Right renal cortex interstitium (tissue), 3 donors: ENCODE data around the gene RPS19. TPM values are rescaled to one million over a fixed set of nuclear protein-coding genes. Genes with fewer than 3 reads are reported as not detected.

Source experiments
- DNase-seq, 3 donors: peaks; one replicate each; pipeline ENCODE4 v3.0.0-alpha.2; 2013; ENCODE audit warnings: low read depth in 3 of 3, low spot score in 2 of 3
- polyA plus RNA-seq, 3 donors: library from polyadenylated mRNA; unstranded; fragments of 120-200 nt; gene quantifications; one replicate each; pipeline ENCODE4 v1.2.1, GENCODE V29; 2013; ENCODE audit not compliant: insufficient read length in 3 of 3

RPS19 gene
- polyA plus RNA-seq, 3 donors, result 1,197 to 1,314 (median 1,210) TPM

- no peak for DNase-seq
These were observed 18.2 kb downstream of the RPS19 start for GRCh38 chr19:41877916-41878905.

GRCh38 chr19:41879080-41879479 is 19.0 kb downstream of the RPS19 start:
- DNase-seq, result no peak

- no peak for DNase-seq
These were observed 19.7 kb downstream of the RPS19 start for GRCh38 chr19:41879670-41880328.

GRCh38 chr19:41880329-41880708 is 20.3 kb downstream of the RPS19 start:
- no peak for DNase-seq

GRCh38 chr19:41882568-41883462 is 22.8 kb downstream of the RPS19 start, which contains the start of gene ARHGEF1:
Gene ARHGEF1, plus strand, starts transcription at chr19:41883184. Its CDS starts 4,899 bp downstream, at chr19:41888083.
- DNase-seq, result no peak

- no peak for DNase-seq
These were observed 23.4 kb downstream of the RPS19 start for GRCh38 chr19:41883463-41883820.

- DNase-seq, result peak; percentile 74 to 86 (median 78)
These were observed 24.0 kb downstream of the RPS19 start for GRCh38 chr19:41883821-41884733.

- no peak for DNase-seq
These were observed 27.0 kb downstream of the RPS19 start for GRCh38 chr19:41886761-41887710.

- no peak for DNase-seq
These were observed 27.8 kb downstream of the RPS19 start for GRCh38 chr19:41887711-41888382.

GRCh38 chr19:41888926-41889325 is 28.9 kb downstream of the RPS19 start:
- DNase-seq, result no peak

GRCh38 chr19:41889896-41890295 is 29.8 kb downstream of the RPS19 start:
- DNase-seq, result no peak

GRCh38 chr19:41890936-41891335 is 30.9 kb downstream of the RPS19 start:
- no peak for DNase-seq

GRCh38 chr19:41892173-41892902 is 32.3 kb downstream of the RPS19 start:
- no peak for DNase-seq

GRCh38 chr19:41893899-41894298 is 33.8 kb downstream of the RPS19 start:
- no peak for DNase-seq

GRCh38 chr19:41894350-41894749 is 34.3 kb downstream of the RPS19 start:
- no peak for DNase-seq

GRCh38 chr19:41895745-41896580 is 35.9 kb downstream of the RPS19 start:
- no peak for DNase-seq

GRCh38 chr19:41896581-41896942 is 36.5 kb downstream of the RPS19 start:
- DNase-seq, result no peak
